H1 (cell line): ENCODE results near the gene DBP. TPM values are rescaled to one million over a fixed set of nuclear protein-coding genes. Genes with fewer than 3 reads are reported as not detected.

Source experiments
- ATF2 ChIP-seq: IDR thresholded peaks from 2 replicates; pipeline ENCODE4 v1.6.1; 2012; ENCODE audit warnings: low read length, inconsistent platforms
- BACH1 ChIP-seq: IDR thresholded peaks from 2 replicates; pipeline ENCODE4 v1.6.1; 2012; ENCODE audit warnings: low read length, improper control_type of control experiment
- EP300 ChIP-seq, 2 experiments: IDR thresholded peaks; 1 replicate in 1 of 2; 2 replicates in 1 of 2; pipeline ENCODE4 v1.6.1; 2011 to 2012; ENCODE audit warnings: low read depth in 2 of 2, low read length in 2 of 2, mild to moderate bottlenecking in 2 of 2, borderline replicate concordance in 1 of 2, inconsistent platforms in 1 of 2, moderate library complexity in 1 of 2
- GABPA ChIP-seq: IDR thresholded peaks from 2 replicates; pipeline ENCODE4 v1.6.1; 2011; ENCODE audit warnings: mild to moderate bottlenecking, low read length, moderate library complexity, borderline replicate concordance; ENCODE audit not compliant: insufficient read depth
- JUND ChIP-seq: IDR thresholded peaks from 2 replicates; pipeline ENCODE4 v1.6.1; 2011; ENCODE audit warnings: mild to moderate bottlenecking, improper control_type of control experiment, low read length
- KDM1A ChIP-seq: fragments of 200-600, 300-600 bp; sonication (generic); IDR thresholded peaks from 2 replicates; pipeline ENCODE4 v1.7.1; 2016; ENCODE audit warnings: mild to moderate bottlenecking, low read length, borderline replicate concordance
- KDM5A ChIP-seq: fragments of 200-600 bp; IDR thresholded peaks from 2 replicates; pipeline ENCODE4 v1.7.1; 2012; ENCODE audit warnings: mild to moderate bottlenecking, low read length, inconsistent platforms, mixed read lengths
- NANOG ChIP-seq: IDR thresholded peaks from 2 replicates; pipeline ENCODE4 v1.6.1; 2011; ENCODE audit warnings: low read length, low read depth, mild to moderate bottlenecking, inconsistent platforms; ENCODE audit not compliant: insufficient read depth, poor library complexity, severe bottlenecking
- RAD21 ChIP-seq, 2 experiments: IDR thresholded peaks in 1 of 2; conservative IDR thresholded peaks in 1 of 2; 2 replicates each; pipeline ENCODE4 v1.6.1; 2011; ENCODE audit warnings: low read depth in 2 of 2, low read length in 2 of 2, improper control_type of control experiment in 1 of 2, inconsistent platforms in 1 of 2, mild to moderate bottlenecking in 1 of 2, moderate library complexity in 1 of 2
- RFX5 ChIP-seq: IDR thresholded peaks from 2 replicates; pipeline ENCODE4 v1.6.1; 2011; ENCODE audit warnings: low read depth, low read length, improper control_type of control experiment, borderline replicate concordance
- SAP30 ChIP-seq: fragments of 300-600 bp; sonication (generic); IDR thresholded peaks from 2 replicates; pipeline ENCODE4 v1.7.1; 2012; ENCODE audit warnings: low read length, moderate library complexity, mild to moderate bottlenecking, inconsistent platforms; ENCODE audit not compliant: insufficient read depth, insufficient replicate concordance
- SIRT6 ChIP-seq: IDR thresholded peaks from one replicate; pipeline ENCODE4 v1.7.1; 2012; ENCODE audit warnings: low read length, inconsistent platforms
- SIX5 ChIP-seq: IDR thresholded peaks from 2 replicates; pipeline ENCODE4 v1.6.1; 2011; ENCODE audit warnings: mild to moderate bottlenecking, low read depth, low read length
- TBP ChIP-seq: IDR thresholded peaks from 2 replicates; pipeline ENCODE4 v1.6.1; 2011; ENCODE audit warnings: low read depth, low read length, improper control_type of control experiment
- TEAD4 ChIP-seq: IDR thresholded peaks from 2 replicates; pipeline ENCODE4 v1.6.1; 2012; ENCODE audit warnings: low read depth, low read length, inconsistent platforms, mixed read lengths
- YY1 ChIP-seq: IDR thresholded peaks from 2 replicates; pipeline ENCODE4 v1.6.1; 2011; ENCODE audit warnings: low read depth, mild to moderate bottlenecking, low read length
- polyA plus RNA-seq, 7 experiments: library from polyadenylated mRNA; depleted of rRNA in 3 of 7; stranded (reverse) in 5 of 7; unstranded in 2 of 7; fragments of >200 nt in 5 of 7; fragments of 200-250 nt in 2 of 7; gene quantifications; 1 replicate in 5 of 7; 2 replicates in 1 of 7; 4 replicates in 1 of 7; pipeline versions ENCODE4 v1.2.1 to v1.2.3, GENCODE V29; 2011 to 2013; ENCODE audit warnings: missing spikeins in 2 of 7, mixed read lengths in 2 of 7
- total RNA-seq: library from RNA; stranded (reverse); fragmentation: NEBNext Ultra II Directional; extraction: Animal tissue kit (Norgen Biotek cat#: 25700); gene quantifications from 2 replicates; pipeline ENCODE4 v1.2.1, GENCODE V29; 2021

DBP gene
- total and polyA plus RNA-seq, 2 of the 8 experiments (the other 6 are each of a cell fraction or from before 2014, with no cell fraction given): 7.5 to 8.3 TPM

- TF ChIP-seq KDM1A: peak; percentile 76; the same call in 1 of the 2 replicates
- peak; percentile 36 for TF ChIP-seq SAP30
- peak; percentile 23; the same call in 1 of the 2 replicates for TF ChIP-seq TBP
- TF ChIP-seq RFX5: peak; percentile 37; the same call in 1 of the 2 replicates
- TF ChIP-seq SIRT6: no peak
- peak; percentile 93 for TF ChIP-seq YY1
- no peak for TF ChIP-seq BACH1
- TF ChIP-seq KDM5A: no peak
- TF ChIP-seq TEAD4: peak; percentile 82
- TF ChIP-seq NANOG: no peak
- TF ChIP-seq ATF2: no peak
- 0 out of 2 replicates have a peak, but pooled peaks have one; percentile 16 for TF ChIP-seq JUND
- TF ChIP-seq EP300 (IDR thresholded peaks at IDR 0.05; ENCODE audit: borderline replicate concordance in 1 of 2, low read depth in 2 of 2, low read length in 2 of 2): no peak
- peak; percentile 75 to 84 for TF ChIP-seq RAD21 (IDR thresholded peaks at IDR 0.05 in 1 of 2, conservative IDR thresholded peaks at IDR 0.05 in 1 of 2; ENCODE audit: low read depth in 2 of 2, low read length in 2 of 2)
- TF ChIP-seq GABPA: peak; percentile 71; the same call in 1 of the 2 replicates
- TF ChIP-seq SIX5: no peak
Measured at GRCh38 chr19:48674921-48675824, 38.0 kb upstream of the DBP start (continued).
